Upper lobe of left lung (tissue), 6 donors: ENCODE data around the gene NEDD4L. TPM values are rescaled to one million over a fixed set of nuclear protein-coding genes. Genes with fewer than 3 reads are reported as not detected.

Experiments used
- ATAC-seq, 2 donors: fragments of 200-7000 bp; cut with Tn5 transposase; one replicate each; pipeline ENCODE4 v1.9.1; 2022; ENCODE audit warnings: mild to moderate bottlenecking in 2 of 2, moderate library complexity in 2 of 2; ENCODE audit not compliant: low FRiP score in 2 of 2
- DNase-seq, 2 donors: peaks; one replicate each; pipeline ENCODE4 v3.0.0-alpha.2; 2019 to 2020
- H3K27ac ChIP-seq, 4 donors: fragments of 200-600 bp; sonication (generic); one replicate each; pipeline ENCODE4 v1.5.1; 2016 to 2019
- H3K27me3 ChIP-seq, 4 donors: fragments of 200-600 bp; sonication (generic); one replicate each; pipeline ENCODE4 v1.5.1; 2017 to 2019
- H3K36me3 ChIP-seq, 4 donors: fragments of 200-600 bp; sonication (generic); one replicate each; pipeline ENCODE4 v1.5.1; 2016 to 2019
- H3K4me1 ChIP-seq, 4 donors: fragments of 200-600 bp; sonication (generic); one replicate each; pipeline ENCODE4 v1.5.1; 2018 to 2019
- H3K4me3 ChIP-seq, 4 donors: fragments of 200-600 bp; sonication (generic); one replicate each; pipeline ENCODE4 v1.5.1; 2017 to 2019; ENCODE audit warnings: mild to moderate bottlenecking in 2 of 4, moderate library complexity in 1 of 4
- H3K9me3 ChIP-seq, 4 donors: fragments of 200-600 bp; sonication (generic); one replicate each; pipeline ENCODE4 v1.5.1; 2018 to 2019
- CTCF ChIP-seq, 6 experiments: fragments of 450-650 bp in 4 of 6; fragments of 200-600 bp in 2 of 6; sonication (generic) in 2 of 6; IDR thresholded peaks; one replicate each; pipeline ENCODE4 v1.5.1; 2016 to 2019; ENCODE audit warnings: antibody characterized with exemption in 6 of 6
- EP300 ChIP-seq, 4 donors: sonication (generic); formaldehyde crosslinking; IDR thresholded peaks; one replicate each; pipeline ENCODE4 v1.5.1; 2017; ENCODE audit warnings: antibody characterized with exemption in 4 of 4, control low read depth in 2 of 4
- POLR2A ChIP-seq, 4 donors: fragments of 450-650 bp; IDR thresholded peaks; one replicate each; pipeline ENCODE4 v1.5.1; 2016 to 2017; ENCODE audit warnings: antibody characterized with exemption in 4 of 4, mild to moderate bottlenecking in 2 of 4
- POLR2AphosphoS5 ChIP-seq, 2 donors: sonication (generic); formaldehyde crosslinking; IDR thresholded peaks; one replicate each; pipeline ENCODE4 v1.5.1; 2017; ENCODE audit warnings: antibody characterized with exemption in 2 of 2
- WGBS, 2 donors: methylation state at CpG; one replicate each; pipeline ENCODE4 v1.1.5; 2017 to 2018; 5-methylcytosine and 5-hydroxymethylcytosine counted together
- total RNA-seq, 6 donors: library from RNA; depleted of rRNA in 4 of 6; stranded (reverse); fragments of >200 nt in 4 of 6; gene quantifications; one replicate each; pipeline versions ENCODE4 v1.1.0 to v1.2.1, GENCODE V29; 2016 to 2021
- donor health status: DM: no; HTN: no; CAD: no; lungs with moderate emphysema.
- donor health status: DM: no; HTN: yes; CAD: no; lungs with severe emphysema.

The NEDD4L gene
- total RNA-seq, 6 donors from 2014 or later, result 148 to 491 (median 300) TPM

- 83 to 87% methylated on average over 7 to 8 of the region's 8 CpGs for WGBS, 2 donors
- peaks cover 0 to 11% (median 6%) of the 10 kb centered on the region in 4 donors for H3K9me3 ChIP-seq
- H3K27me3 ChIP-seq, result no peaks in the 10 kb centered on the region
- no peaks in the 10 kb centered on the region for H3K36me3 ChIP-seq
- peak overlapping the region in 3 of 4 donors; percentile 75 to 83 (median 80) for H3K27ac ChIP-seq
- DNase-seq (no peak), ATAC-seq (no peak)
- peaks cover 24 to 36% (median 25%) of the 10 kb centered on the region in 4 donors for H3K4me1 ChIP-seq
- TF ChIP-seq POLR2AphosphoS5 (IDR thresholded peaks at IDR 0.05) (no peak), CTCF (IDR thresholded peaks at IDR 0.05) (no peak), POLR2A (IDR thresholded peaks at IDR 0.05) (no peak), EP300 (IDR thresholded peaks at IDR 0.05) (no peak)
- no peak overlapping the region for H3K4me3 ChIP-seq
These were observed 264.4 kb downstream of the NEDD4L start for GRCh38 chr18:58308463-58308862.

GRCh38 chr18:58309099-58309498, 265.1 kb downstream of the NEDD4L start:
- H3K4me3 ChIP-seq, result no peak overlapping the region
- H3K9me3 ChIP-seq, result peaks cover 0 to 11% (median 6%) of the 10 kb centered on the region in 4 donors
- no peaks in the 10 kb centered on the region for H3K36me3 ChIP-seq
- peak overlapping the region; percentile 75 to 83 (median 78) for H3K27ac ChIP-seq
- ATAC-seq (no peak), DNase-seq (peak in 1 of 2 donors; percentile 26)
- H3K4me1 ChIP-seq, result peaks cover 29 to 42% (median 31%) of the 10 kb centered on the region in 4 donors
- 86 to 93% methylated on average over 8 of the region's 8 CpGs for WGBS, 2 donors
- H3K27me3 ChIP-seq, result no peaks in the 10 kb centered on the region
- no peak for TF ChIP-seq POLR2A (IDR thresholded peaks at IDR 0.05)
- no peak for TF ChIP-seq CTCF (IDR thresholded peaks at IDR 0.05)
- TF ChIP-seq EP300 (IDR thresholded peaks at IDR 0.05), result no peak
- TF ChIP-seq POLR2AphosphoS5 (IDR thresholded peaks at IDR 0.05), result no peak

DNA sequence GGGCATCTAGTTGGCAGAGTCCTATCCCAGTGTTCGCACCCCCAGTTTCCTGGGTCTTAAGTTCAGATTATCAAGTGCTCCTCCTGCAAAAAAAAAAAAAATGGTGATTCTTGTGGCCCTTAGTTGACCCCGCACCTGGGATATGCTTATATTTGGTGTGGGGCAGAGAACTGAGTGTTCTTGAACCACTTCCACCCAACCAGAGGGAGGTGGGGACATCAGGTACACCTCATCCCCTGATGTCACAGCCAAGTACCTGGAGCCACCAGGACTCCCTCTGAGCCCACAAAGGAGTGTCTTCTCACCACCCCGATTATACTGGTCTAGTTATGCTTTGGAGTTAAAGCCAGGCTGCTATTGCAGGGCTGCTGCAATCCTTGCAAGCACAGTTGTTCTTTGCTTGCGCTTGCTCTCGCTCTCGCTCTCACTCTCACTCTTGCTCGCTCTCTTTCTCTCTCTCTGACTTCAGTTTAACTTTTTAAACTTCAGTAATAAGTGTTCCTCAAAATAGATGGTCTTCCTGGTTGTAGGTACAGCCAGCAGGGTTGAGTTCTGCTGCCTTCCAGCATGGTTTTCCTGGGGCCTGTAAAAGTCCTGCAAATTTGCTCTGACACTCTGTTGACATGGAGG, 265.7 kb downstream of the NEDD4L start:
- ATAC-seq (peak; percentile 16 to 73), DNase-seq (peak in 1 of 2 donors; percentile 74)
- Histone ChIP-seq H3K27me3 (no peaks in the 10 kb centered on the region), H3K4me1 (peaks cover 35 to 48% (median 37%) of the 10 kb centered on the region in 4 donors), H3K9me3 (peaks cover 0 to 11% (median 6%) of the 10 kb centered on the region in 4 donors), H3K36me3 (no peaks in the 10 kb centered on the region), H3K27ac (peak overlapping the region; percentile 75 to 83 (median 78)), H3K4me3 (no peak overlapping the region)
- WGBS, 2 donors, result 62 to 68% methylated on average over 7 of the region's 7 CpGs
- TF ChIP-seq CTCF (IDR thresholded peaks at IDR 0.05), result no peak
- TF ChIP-seq EP300 (IDR thresholded peaks at IDR 0.05), result peak in 2 of 4 donors; percentile 79 to 91
- peak in 1 of 2 donors; percentile 62 for TF ChIP-seq POLR2AphosphoS5 (IDR thresholded peaks at IDR 0.05)
- no peak for TF ChIP-seq POLR2A (IDR thresholded peaks at IDR 0.05)

- peak overlapping the region; percentile 53 to 80 (median 76) for H3K27ac ChIP-seq
- H3K4me3 ChIP-seq, result no peak overlapping the region
- peaks cover 43 to 56% (median 45%) of the 10 kb centered on the region in 4 donors for H3K4me1 ChIP-seq
- TF ChIP-seq POLR2AphosphoS5 (IDR thresholded peaks at IDR 0.05), result peak; percentile 75 to 84
- TF ChIP-seq EP300 (IDR thresholded peaks at IDR 0.05), result peak in 3 of 4 donors; percentile 94 to 100 (median 96)
- TF ChIP-seq POLR2A (IDR thresholded peaks at IDR 0.05), result peak in 1 of 4 donors; percentile 72
- no peak for TF ChIP-seq CTCF (IDR thresholded peaks at IDR 0.05)
- peaks cover 0 to 6% (median 5%) of the 10 kb centered on the region in 4 donors for H3K9me3 ChIP-seq
- no peaks in the 10 kb centered on the region for H3K36me3 ChIP-seq
- peak; percentile 52 to 92 for DNase-seq
- 44 to 51% methylated on average over 7 of the region's 7 CpGs for WGBS, 2 donors
- no peaks in the 10 kb centered on the region for H3K27me3 ChIP-seq
- peak; percentile 59 to 93 for ATAC-seq
These were observed 266.5 kb downstream of the NEDD4L start for GRCh38 chr18:58310517-58310916.
